ENCODE results near the gene CUBN. TPM values are rescaled to one million over a fixed set of nuclear protein-coding genes. Genes with fewer than 3 reads are reported as not detected.
A peak's percentile ranks its signal among the peaks of the same experiment; 100 is the strongest.
"Not testable (repeated sequence)": the region's sequence is repeated elsewhere in the genome, so short reads cannot be mapped to it uniquely, and the experiment has no call there.

CUBN gene
- total RNA-seq, 1 experiment from 2014 or later, result 1.7 TPM

DNA sequence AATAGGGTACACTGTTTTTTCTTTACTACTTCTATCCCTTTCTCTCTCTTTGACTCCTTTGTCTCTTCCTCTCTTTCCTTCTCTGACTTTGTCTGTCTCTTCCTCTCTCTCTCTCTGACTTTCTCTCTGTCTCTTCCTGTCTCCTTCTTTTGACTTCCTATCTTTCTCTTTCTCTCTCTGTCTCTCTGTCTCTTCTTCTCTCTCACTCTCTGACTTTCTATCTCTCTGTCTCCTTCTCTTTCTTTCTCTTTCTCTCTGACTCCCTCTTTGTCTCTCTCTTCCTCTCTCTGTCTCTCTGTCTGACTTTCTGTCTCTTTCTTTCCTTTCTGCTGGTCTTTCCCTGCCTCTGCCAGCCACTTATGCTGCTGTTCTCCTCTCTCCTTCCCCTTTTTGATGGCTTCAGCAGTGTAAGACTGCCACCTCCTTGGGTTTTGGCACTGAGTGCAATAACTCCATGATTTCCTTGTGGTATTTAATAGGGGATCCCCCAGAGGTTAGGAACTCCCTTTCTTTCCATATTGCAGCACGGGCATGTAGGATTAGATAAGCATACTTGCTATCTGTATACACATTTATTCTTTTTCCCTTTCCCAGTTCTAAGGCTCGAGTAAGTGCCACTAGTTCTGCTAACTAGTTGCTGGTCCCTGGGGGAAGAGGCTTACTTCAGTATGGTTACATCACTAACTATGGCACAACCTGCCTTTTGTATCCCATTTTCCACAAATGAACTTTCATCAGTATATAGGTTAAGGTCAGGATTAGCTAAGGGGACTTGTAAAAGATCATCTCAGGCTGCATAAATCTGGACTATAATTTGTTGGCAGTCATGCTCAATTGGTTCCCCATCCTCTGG is 116.3 kb downstream of the CUBN start:
- not testable (repeated sequence) for DNase-seq (ENCODE audit: low read depth)

DNA sequence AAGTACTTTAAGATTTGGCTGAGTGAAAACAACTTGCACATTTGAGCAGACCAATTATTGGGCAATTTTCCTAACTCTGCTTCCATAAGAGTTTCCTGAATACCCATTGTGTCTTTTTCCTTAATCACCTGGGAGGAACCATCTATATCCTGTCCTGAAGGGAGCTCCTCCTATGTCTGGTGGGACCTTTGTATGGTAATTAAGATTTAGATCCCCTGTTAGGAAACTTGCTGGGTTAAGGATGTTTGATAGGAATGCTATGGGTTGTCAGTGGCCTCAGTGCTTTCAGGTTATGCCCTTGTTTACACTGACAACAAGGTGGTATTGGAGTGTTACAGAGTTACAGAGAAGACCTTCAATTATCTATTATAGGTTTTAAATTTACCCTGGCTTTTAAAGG is 116.9 kb downstream of the CUBN start:
- DNase-seq (ENCODE audit: low read depth), result not testable (repeated sequence)

DNA sequence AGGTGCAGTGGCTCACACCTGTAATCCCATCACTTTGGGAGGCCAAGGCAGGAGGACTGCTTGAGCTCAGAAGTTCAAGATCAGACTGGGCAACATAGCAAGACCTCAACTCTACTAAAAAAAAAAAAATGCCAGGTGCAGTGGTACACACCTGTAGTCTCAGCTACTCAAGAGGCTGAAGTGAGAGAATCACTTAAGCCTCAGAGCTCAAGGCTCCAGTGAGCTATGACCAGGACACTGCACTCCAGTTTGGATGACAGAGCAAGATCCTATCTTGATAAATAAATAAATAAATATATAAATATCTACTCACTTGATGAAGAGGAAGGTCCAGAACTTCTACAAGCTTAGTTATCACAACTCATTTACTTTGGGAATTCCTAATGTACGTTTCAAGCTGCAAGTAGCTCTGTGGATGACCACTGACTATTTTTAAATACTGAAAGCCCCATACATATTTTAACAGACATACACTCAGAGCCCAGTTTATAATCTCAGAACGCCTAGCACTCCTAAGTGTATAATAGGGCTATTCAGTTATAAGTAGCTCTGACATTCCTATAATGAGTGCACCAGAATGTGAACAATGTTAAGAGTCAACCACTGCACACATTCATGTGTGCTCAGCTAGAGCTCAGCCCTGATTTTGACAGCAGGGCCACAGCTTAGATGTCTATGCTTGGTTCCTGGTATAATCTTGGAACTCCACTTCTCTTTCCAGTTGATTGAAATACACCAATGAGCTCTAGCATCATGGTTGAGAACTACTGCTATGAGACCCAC is 119.1 kb downstream of the CUBN start:
- DNase-seq (ENCODE audit: low read depth), result no peak

DNA sequence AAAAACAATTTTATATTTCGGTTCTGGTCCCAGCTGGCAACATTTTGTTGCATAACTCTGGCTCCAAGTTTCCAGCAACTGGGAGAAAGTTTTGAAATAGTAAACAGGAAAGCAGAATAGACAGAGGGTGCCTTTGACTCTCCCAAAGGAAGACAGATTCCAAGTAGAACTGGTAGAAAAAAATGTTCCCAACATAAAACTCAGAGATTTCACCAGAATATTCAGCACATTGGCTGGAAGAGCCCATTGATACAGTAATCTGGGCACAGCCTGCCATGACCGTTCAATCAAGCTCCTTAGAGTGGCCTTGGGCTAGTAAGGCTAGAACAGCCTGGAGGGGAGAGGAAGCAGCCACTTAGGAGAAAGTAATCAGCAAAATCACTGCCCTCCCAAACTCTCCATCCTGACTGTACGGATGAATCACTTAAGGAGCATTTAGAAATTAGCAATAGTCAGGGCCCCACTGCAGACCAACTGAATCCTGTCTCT is 120.4 kb downstream of the CUBN start:
- DNase-seq (ENCODE audit: low read depth), result peak; percentile 81

DNA sequence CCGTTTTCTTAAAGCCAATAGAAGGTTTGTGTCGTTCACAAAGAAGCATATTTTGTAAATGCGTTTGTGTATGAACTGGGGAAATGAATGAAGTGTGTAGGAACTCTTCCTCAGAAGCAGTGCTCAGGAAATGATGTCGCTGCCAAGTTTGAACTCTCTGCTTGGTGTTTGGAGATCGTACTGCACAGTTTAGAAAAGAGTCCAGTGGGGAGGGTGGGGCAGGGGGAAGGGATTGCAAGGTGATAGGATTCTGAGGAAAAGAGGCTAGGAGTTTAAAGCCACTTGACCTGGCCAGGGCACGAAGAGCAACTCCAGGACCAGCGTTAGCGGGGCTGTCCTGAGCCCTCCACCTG is 122.2 kb downstream of the CUBN start:
- no peak for DNase-seq (ENCODE audit: low read depth)

DNA sequence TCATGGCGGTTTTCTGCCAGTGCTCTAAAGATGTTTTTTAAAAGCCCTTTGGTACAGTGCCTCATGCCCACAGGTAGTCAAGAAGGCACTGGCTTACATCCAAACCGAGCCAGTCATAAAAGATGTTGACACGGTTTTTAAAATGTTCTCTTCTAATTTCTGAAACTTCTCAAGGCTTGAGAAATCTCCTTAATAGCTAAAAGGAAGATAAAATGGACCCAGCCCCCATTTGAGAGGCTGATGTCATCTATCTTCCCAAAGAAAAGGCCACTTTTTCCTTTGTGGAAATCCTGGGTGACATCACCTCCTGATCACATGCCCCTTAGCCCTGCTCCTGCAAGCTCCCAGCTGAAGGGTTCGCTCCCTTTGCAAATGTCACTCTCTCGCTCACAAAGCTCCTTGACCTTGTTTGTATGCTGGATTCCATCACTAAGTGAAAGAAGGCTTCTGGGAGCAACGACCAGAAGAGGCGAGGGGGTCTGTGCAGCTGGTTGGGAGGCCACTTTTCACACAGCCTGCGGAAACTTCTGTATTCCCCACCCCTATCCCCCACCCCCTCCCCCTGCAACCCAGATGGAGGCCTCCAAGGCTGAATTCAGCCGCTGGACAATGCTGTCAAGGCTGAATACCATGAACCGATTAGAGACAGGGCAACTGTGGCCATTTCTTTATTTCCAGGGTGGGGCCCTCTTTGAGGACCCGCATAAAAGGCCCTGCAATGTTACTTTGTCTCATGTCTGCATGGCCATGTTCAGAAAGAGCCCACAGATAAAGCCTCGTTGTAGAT is 122.8 kb downstream of the CUBN start:
- peak; percentile 78 for DNase-seq (ENCODE audit: low read depth)

DNA sequence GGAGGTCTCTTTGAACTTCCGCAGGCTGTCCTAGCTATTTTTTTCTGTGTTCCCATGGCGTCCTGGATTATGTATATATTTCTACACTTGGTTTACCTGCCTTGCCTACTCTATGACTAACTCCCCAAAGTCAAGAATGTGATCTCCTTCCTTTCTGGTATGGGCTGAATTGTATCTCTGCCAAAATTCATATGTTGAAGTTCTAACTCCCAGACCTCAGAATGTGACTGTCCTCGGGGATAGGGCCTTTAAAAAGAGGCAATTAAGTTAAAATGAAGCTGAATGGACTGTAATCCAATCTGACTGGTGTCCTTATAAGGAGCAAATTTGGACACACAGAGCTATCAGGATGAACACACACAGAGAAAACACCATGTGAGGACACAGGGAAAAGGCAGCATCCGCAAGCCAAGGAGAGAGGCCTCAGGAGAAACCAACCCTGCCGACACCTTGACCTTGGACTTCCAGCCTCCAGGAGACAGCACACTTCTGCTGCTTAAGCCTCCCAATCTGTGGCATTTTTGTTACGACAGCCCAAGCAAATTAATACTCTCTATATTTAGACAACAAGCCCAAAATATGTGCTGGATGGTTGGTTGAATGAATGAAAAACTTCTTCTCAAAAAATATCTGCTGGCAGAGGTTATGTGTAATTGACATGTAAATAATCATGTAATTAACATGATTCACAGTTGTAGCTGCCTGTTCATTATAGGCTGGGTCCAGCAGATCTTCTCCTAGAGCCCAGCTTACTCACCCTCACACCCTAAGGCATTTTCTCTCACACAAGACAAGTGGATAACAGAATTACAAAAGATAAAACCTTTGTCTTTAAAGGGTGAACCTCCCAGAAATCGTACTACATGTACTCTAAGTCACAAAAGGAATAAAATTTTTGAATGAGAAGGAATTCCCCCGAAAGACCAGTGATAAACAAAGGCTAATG is 123.7 kb downstream of the CUBN start:
- DNase-seq (ENCODE audit: low read depth), result no peak

DNA sequence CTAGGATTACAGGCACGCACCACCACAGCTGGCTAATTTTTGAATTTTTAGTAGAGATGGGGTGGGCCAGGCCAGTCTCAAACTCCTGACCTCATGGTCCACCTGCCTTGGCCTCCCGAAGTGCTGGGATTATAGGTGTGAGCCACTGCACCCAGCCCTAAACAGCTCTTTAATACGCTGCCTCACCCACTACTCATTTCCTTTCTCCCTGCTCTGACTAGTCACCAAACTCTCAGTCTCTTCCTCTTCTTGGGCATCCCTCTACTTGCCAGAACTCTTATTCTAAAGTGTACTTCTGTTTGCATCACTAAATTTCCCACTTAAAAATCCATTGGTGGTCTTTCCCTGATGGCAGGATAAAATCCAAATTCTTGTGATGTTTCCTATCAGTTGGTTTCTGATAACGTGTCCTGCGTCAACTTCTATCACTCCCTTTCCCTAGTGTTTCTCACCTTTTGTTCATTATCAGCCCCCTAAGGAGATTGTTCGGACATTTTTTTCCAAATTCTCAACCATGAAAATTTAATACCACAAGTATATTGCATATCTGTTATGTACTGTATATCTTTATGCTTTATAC is 124.7 kb downstream of the CUBN start:
- no peak for DNase-seq (ENCODE audit: low read depth)

DNA sequence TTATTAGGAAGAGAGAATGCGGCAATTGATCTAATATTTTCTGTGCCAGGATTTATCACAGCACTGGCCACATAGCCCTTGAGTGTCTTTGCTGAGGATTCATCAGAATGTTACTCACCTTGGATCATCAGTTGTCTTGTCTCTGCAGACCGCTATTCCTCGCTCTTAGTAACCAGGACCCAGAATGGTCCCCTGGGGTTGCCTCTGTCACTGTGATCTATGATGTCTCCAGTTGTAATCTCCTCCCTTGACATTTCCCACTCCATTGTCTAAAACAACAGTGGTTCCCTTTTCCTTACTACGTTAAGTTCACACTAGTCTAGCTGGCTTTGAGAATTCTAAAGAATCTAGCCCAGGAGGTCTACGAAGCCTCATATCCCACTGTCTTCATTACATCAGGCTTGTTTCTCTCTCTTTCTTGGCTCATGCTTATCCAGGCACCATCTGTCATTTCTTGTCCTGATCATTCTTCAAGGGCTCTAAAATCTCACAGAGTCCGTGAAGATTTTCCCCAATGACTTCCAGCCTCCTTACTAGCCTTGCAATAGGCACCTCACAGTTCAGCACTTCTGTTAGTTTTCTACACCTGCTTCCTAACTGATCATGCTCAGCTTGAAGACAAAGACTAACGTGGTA is 125.8 kb downstream of the CUBN start:
- DNase-seq (ENCODE audit: low read depth), result no peak

DNA sequence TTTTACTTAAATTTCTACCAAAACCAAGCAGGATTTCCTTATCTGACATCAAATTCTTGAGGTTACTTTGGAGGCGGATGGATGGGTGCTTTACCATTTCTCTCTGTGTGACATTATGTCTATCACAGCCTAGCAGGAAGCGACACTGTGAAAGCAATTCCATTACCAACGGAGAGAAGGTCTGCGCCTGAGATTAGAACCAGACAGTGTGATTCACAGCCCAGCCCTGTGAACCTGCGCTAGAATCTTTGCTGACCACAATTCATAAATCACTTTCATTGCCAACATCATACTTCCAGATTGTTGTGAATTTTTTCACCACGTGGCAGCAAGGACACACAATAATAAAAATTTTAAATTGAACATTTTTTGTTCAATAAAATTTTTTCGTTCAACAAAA is 126.5 kb downstream of the CUBN start:
- peak; percentile 93 for DNase-seq (ENCODE audit: low read depth)

DNA sequence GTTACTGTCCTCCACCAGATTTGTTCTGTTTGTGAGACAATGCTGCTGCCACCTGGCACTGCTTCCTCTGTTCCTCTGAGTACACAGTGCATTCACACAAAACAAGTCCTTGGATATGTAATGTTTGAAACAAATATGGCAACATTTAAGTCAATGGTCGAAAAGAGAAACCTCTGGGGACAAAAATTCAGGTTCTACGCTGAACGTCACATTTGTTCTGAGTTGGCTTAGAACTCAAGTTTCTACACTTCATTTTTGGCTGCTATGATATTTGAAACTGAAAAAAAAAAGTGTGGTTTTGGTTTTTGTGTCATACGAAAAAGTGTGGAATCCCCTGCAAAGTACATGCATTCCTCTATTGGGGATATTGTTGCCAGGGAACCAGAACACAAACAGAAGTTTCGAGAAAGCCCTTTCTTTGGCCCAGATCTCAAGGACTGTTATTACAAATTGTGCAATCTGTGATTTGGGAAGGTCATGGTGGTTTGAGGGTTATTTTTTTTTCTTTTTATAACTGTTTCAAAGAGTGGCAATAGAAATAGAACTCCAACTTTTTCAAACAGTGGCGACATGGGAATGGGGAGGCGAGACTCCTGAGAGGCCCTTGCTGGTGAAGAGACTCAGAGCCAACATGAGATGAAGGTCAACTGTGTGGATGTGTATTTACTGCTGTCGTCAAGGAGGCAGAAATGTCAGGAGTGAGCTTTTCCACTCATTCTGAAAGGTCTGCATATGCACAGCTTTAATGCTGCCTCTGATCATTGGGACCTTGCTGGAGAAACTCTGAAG is 127.5 kb downstream of the CUBN start:
- DNase-seq (ENCODE audit: low read depth), result peak; percentile 82

DNA sequence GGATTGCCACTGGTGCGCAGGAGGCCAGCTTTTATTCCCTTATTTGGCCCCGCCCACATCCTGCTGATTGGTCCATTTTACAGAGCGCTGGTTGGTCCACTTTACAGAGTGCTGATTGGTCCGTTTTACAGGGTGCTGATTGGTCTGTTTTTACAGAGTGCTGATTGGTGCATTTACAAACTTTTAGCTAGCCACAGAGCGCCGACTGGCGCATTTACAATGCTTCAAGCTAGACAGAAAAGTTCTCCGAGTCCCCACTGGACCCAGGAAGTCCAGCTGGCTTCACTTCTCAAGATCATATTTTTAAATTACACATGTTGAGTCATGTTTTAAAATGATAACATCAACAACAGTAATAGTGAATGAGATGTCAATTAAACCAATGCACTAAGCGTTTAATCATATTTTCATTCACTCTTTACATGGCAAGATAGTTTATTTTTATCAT is 128.3 kb downstream of the CUBN start:
- no peak for DNase-seq (ENCODE audit: low read depth)

DNA sequence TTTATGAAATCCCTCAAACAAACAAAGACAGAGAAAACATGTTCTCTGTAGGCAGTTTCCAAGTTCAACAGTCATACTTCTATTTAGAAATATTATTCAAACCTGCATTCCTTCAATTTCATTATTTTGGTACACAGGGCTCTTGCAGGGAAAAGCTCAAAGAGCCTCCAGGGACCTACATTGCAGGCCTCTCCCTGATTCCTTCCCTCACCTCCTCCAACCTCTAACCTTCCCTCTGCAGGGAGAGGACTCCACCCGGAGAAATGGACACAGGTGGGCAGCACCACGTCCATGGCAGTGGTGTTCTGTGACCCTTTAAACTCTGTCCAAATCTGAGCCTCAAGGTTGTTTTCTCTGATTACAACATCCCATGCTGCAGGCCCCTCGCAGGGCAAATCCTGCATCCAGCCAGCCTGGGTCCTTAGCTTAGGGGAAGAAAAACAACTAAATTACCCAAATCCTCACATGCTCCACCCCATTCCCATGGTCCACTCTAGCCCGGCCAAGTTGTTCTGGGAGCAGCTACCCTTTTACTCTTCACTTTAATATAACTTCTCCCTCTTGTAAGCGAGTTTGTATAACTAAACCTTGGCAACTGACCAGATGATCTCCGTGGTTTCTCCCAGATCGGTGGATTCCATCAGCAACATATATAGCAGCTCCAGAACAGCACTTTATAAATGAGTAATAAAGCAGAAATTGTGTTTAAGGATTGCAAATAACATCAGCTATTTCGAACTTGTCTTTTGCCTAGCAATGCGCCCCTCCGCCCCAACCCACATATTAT is 129.8 kb downstream of the CUBN start:
- DNase-seq (ENCODE audit: low read depth), result no peak

DNA sequence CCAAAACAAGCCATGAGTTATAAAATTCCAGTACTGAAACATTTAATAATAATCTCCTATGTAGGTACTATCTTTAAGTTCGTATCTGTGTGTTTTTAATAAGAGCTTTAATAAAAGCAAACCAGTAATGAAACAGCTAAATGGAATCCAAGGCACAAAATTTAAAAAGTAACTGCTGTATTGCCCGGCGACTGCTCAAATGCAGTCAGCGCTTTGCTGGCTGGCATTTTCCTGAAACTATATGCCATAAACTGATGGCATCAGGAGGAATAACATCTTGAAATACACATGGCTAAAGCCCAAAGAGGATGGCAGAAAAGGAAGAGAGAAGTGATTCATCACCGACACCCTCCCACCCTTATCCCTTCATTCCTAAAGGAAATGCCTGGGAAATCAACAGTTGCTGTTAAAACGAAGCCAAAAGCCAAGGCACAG is 133.1 kb downstream of the CUBN start:
- DNase-seq (ENCODE audit: low read depth), result peak; percentile 64

DNA sequence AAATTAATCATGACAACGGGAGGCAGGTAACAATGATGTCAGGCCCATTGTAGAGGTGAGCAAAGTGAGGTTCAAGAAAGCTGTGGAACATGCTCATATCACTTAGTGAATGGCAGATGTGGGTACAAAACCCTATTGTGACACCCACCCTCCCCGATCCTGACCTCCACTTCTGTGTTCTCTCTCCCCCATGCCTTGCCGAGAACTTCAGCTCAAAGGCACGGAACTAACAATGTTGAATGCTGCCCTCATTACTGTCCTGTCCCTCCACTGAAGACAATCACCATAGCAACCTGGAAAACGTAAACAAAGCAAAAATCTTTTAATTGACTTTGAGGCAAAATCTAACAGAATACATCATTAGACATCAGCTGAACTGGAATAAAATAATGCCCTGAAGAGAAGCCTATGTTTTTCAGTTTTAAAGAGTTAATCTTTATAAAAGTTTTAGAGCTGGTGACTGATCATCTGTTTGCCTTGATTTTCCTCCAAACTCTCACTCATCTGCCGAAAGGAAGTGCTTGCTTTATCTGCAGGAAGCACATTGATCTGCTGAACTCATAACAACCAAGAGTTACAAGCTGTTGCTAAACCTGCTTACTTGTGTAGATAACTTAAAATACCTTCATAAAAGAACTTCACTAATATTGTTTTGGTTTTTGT is 133.6 kb downstream of the CUBN start:
- DNase-seq (ENCODE audit: low read depth), result peak; percentile 28

DNA sequence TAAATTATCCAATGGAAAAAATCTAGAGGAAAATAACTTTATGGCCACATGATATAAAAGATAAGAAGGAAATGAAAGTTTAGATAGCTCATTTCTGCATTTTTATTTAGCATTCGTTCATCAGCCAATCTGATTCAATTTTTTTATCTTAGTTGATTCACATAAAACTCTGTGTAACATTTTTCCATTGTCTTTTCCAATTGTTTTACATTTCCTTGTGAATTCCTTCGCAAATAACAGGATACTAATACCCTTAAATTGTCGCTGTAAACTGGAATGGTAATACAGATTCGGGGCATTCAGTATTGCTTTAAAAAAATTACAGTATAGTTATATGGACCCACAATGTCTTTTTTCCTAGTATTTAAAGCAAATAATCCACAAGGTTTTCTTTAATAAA is 136.4 kb downstream of the CUBN start:
- DNase-seq (ENCODE audit: low read depth), result no peak

DNA sequence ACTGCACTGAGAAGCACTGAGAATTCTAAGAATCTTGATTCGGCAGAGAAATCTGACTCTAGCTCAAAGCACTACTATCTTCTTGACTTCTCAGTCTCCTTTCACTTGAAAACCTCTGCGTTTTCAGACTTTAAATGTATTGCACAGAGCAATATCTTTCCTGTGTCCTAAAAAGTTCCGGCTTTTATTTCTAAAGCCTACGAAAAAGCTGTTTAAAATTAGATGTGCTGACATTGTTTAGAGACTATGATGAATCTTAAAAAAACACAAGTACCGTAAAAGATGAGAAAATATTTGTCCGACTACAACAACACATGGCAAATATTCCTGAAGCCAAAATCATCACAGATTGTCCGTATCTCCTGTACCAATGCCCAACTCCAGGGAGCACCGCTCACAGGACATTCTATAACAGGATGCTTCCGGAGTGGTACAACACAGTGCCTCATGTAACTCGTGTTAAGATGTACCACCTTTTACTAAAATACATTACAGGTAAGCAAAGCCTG is 136.9 kb downstream of the CUBN start:
- no peak for DNase-seq (ENCODE audit: low read depth)

DNA sequence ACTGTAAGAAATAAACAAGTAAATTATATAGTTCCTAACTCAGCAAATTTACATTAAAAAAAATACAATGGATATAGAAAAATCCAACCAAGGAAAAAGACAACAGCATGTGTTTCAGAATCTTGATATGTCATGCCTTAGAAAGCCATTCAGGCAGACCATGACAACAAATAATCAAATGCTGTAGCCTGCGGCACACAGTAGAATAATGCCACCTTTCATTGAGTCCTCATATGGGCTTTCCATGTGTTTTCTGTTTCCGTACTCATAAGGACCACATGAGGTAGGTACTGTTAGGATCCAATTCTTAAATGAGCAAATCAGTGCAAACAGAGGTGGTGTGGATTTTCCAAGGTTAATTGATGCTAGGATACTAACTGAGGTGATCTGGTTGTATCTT is 138.6 kb downstream of the CUBN start:
- no peak for DNase-seq (ENCODE audit: low read depth)

Measured in Daoy (cell line).